T-helper 1 cell (primary cell): Measurements from ENCODE around the gene GPR153.
"Not testable (repeated sequence)": the region's sequence is repeated elsewhere in the genome, so short reads cannot be mapped to it uniquely, and the experiment has no call there.

ENCODE experiments used
- DNase-seq, 5 donors: peaks; one replicate each; pipeline ENCODE4 v3.0.0-alpha.2; 2012 to 2020
- total RNA-seq, 4 donors: gene quantifications; one replicate each; lab custom pipeline; 2026; lab: John Stamatoyannopoulos, UW

GPR153 gene
- 0 to 0.31 (median 0.19) reads per million in 4 donors for total RNA-seq

- peak in 1 of 5 donors; percentile 43 for DNase-seq
Measured at GRCh38 chr1:6260961-6261614, at the start of gene GPR153. GPR153 (minus strand) TSS chr1:6261098; CDS start chr1:6254905, 6,193 bp downstream.

GRCh38 chr1:6310116-6310848 lies 49.4 kb upstream of the GPR153 start:
- no peak for DNase-seq

GRCh38 chr1:6309564-6309963 lies 48.7 kb upstream of the GPR153 start:
- no peak for DNase-seq

- DNase-seq, result no peak
Measured at GRCh38 chr1:6308449-6308848, 47.6 kb upstream of the GPR153 start.

- DNase-seq, result not testable (repeated sequence)
Measured at GRCh38 chr1:6307682-6308081, 46.8 kb upstream of the GPR153 start.

GRCh38 chr1:6307099-6307498 lies 46.2 kb upstream of the GPR153 start:
- no peak for DNase-seq

GRCh38 chr1:6303397-6304012 lies 42.6 kb upstream of the GPR153 start:
- DNase-seq, result no peak

GRCh38 chr1:6302568-6302967 lies 41.7 kb upstream of the GPR153 start:
- no peak for DNase-seq

- no peak for DNase-seq
Measured at GRCh38 chr1:6301526-6301925, 40.6 kb upstream of the GPR153 start.

- no peak for DNase-seq
Measured at GRCh38 chr1:6300342-6301048, 39.6 kb upstream of the GPR153 start.

- DNase-seq, result no peak
Measured at GRCh38 chr1:6299557-6300165, 38.8 kb upstream of the GPR153 start.

GRCh38 chr1:6298940-6299465 lies 38.1 kb upstream of the GPR153 start:
- DNase-seq, result no peak

- DNase-seq, result no peak
Measured at GRCh38 chr1:6298530-6298929, 37.6 kb upstream of the GPR153 start.

GRCh38 chr1:6295910-6296309 lies 35.0 kb upstream of the GPR153 start:
- no peak for DNase-seq

- DNase-seq, result no peak
Measured at GRCh38 chr1:6294890-6295556, 34.1 kb upstream of the GPR153 start.

- DNase-seq, result no peak
Measured at GRCh38 chr1:6294080-6294889, 33.4 kb upstream of the GPR153 start.

- DNase-seq, result no peak
Measured at GRCh38 chr1:6292102-6292501, 31.2 kb upstream of the GPR153 start.

GRCh38 chr1:6288665-6289064 lies 27.8 kb upstream of the GPR153 start:
- DNase-seq, result no peak

- DNase-seq, result no peak
Measured at GRCh38 chr1:6288026-6288425, 27.1 kb upstream of the GPR153 start.

GRCh38 chr1:6287431-6287886 lies 26.6 kb upstream of the GPR153 start:
- DNase-seq, result no peak

- DNase-seq, result no peak
Measured at GRCh38 chr1:6287029-6287428, 26.1 kb upstream of the GPR153 start.
